ENCODE data around the gene SMAP2.
"Not testable (repeated sequence)": the region's sequence is repeated elsewhere in the genome, so short reads cannot be mapped to it uniquely, and the experiment has no call there.

SMAP2 gene

DNA sequence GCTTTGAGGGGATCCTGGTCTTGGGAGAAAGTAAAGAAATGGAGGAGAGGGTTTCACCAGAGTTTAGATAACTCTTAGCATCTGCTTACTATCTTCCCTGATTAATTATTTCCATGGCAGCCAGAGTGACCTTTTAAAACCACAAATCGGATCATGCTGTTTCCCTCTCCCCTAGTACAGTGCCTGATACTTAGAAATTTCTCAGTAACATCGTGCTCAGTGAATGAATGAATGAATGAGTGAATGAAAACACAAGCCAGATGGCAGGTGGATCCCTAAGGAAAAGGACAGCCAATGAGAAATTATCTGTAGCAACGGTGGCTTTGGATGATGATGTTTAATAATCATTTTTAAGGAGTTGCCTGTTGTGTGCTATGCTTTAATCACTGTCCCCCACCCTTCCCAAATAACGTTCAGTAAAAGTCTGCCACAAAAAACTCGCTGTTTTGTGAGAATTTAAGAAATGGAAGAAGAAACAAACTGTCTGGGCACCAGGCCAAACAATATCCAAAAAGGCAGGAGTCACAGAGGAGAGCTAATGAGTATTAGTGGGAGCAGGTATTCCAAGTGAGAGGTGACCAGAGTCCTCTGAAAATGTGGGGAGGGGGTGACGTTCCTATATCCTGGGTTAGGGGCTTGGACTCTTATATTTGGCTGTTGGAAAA is 737 bp upstream of the SMAP2 start:
- DNase-seq (ENCODE audit: low spot score) = no peak

DNA sequence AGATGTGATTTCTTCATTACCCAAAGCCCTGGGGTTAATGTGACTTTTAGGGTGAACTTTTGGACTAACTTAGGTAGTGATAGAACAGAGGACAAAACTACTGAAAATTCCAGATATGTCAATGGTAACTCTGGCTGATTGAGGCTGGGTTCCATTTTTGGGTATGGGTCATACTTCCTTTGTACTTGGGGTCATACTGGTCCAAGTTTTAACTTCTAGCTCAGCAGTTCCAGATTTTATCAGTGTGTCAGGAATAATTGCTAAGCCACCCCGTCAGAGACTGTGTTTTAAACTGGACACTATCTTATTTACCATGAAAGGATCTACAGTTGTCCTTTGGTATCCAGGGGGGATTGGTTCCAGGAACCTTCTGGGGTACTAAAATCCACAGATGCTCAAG is 4.0 kb downstream of the SMAP2 start:
- DNase-seq (ENCODE audit: low spot score) = no peak

DNA sequence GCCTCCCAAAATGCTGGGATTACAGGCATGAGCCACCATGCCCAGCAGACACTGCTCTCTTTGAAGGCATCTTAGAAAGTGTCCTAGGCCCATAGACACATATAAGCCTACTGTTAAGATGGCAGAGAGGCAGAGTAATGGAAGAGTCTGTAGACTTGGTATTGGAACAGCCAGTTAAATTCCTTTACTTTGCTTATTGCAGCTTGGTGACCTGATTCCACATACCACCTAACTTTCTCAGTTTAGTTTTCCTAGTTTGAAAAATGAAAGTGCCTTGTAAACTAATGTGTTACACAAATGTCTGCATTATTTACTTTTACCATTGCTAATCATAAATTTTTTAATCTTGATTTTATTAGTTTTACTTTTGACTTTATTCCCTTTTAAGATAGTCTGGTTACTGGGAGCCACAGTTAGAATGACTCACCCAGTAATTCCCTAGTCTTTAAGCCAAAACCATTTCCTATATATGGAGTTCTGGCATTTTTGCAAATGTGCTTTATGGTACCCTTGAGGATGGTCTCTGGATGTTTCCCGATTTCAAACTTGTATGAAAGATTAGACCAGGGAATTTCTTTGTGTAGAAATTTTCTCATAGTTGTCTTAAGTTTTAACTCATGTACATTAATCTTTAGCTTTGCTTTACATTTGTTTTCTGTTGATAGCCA is 6.4 kb downstream of the SMAP2 start:
- peak; percentile 36 for DNase-seq (ENCODE audit: low spot score)

DNA sequence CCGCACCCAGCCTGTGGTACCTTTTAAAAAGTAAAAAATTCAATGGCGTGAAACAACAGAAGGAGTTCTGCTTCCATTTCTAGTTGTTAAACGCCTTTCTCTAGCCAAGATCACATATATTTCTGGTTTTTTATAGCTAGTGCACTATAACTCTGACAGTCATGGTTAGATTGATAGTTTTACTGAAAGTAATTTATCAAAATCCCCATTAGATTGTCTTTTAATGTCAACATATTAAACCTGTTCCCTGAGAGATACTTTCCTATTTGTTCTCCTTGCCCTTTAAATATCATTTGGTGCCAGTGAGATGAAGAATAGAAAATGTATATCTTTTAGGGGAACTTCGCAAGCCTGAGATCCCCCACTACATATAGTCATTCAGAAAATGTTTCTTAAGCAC is 7.3 kb downstream of the SMAP2 start:
- no peak for DNase-seq (ENCODE audit: low spot score)

DNA sequence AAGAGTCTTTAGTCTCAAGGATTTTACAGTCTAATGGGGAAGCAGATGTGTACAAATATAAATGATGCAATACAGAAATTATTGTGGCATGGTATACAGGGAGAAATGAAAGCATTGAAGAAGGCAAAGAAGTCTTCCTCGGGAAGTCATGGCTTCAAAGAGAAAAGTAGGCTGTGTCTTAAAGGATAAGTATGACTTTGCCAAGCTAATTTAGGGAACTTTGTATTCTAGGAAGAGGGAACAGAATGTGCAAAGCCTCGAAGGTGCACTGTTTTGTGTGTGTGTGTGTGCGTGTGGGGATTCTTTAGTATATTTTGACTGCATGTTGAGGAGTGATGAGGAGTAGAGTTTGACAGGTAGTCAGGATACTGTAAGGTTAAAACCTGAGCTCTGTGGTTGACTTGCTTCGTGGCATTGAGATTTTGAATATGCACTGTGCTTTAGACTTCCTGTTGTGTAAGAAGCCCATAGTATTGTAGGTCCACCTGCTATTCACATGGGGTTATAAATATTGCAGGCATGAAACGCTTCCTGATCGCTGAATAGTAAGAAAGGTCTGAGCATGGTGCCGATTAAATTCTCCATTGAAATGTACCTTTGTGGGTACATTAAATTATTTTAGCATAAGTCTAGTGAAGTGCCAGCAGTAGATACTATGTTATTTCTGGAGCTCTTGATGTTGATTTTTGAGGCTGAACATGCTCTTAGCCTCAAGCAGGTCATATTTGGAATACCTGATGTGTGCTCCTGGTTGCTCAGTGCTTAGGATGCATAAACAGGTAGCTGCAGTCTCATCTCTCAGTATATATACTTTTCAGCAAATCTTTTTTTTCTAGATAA is 8.0 kb downstream of the SMAP2 start:
- DNase-seq (ENCODE audit: low spot score) = no peak

DNA sequence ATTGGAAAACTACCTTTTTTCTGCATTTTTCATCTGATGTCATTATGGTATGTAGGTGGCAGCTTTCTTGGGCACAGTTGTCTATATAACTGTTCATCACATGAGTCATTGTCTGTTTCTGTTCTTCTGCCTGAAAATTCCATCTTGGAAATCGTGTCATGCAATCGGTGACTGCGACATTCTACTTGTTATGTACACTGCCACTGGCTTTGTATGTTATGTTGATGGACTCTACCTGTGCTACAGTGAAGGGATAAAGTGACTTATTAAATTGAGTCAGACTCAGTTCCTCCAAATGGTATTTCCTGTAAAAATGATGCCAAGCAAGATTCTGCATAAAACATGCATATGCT is 8.6 kb downstream of the SMAP2 start:
- DNase-seq (ENCODE audit: low spot score) = no peak

DNA sequence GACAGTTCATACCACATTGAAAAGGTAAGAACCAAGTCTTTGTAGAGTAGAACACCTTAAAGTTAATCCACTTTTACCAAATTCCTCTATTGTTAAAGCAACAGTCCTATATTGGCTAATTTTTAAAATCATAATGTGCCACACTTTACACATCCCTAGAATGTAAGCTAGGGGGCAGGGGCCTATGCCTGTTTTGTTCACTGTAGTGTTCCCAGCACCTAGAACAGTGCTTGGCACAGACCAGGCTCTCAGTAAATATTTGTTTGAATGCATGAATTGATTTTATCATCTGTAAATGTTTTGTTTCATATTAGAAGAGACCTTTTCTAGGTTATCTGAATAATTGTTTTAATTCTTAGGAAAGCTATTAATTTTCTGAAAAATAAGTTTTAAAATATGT is 9.1 kb downstream of the SMAP2 start:
- DNase-seq (ENCODE audit: low spot score) = no peak

DNA sequence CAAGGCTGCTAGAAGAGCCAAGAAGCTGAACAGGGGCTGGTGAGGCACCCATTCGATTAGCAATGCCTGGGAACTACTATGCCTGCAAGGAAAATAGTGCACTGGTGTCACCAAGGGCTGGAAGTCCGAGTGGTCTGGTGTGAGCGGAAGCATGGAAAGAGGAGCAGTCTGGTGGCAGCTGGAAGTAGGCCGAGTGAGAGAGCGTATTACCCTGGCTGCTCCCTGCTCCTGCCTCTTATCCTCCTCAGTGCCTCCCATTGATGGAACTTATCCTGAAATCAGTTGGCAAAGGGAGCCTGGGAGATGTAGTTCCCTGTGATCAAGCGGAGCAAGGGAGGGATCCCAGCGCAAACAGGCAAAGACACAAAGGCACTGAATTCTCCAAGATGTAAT is 9.6 kb downstream of the SMAP2 start:
- DNase-seq (ENCODE audit: low spot score) = peak; percentile 15

DNA sequence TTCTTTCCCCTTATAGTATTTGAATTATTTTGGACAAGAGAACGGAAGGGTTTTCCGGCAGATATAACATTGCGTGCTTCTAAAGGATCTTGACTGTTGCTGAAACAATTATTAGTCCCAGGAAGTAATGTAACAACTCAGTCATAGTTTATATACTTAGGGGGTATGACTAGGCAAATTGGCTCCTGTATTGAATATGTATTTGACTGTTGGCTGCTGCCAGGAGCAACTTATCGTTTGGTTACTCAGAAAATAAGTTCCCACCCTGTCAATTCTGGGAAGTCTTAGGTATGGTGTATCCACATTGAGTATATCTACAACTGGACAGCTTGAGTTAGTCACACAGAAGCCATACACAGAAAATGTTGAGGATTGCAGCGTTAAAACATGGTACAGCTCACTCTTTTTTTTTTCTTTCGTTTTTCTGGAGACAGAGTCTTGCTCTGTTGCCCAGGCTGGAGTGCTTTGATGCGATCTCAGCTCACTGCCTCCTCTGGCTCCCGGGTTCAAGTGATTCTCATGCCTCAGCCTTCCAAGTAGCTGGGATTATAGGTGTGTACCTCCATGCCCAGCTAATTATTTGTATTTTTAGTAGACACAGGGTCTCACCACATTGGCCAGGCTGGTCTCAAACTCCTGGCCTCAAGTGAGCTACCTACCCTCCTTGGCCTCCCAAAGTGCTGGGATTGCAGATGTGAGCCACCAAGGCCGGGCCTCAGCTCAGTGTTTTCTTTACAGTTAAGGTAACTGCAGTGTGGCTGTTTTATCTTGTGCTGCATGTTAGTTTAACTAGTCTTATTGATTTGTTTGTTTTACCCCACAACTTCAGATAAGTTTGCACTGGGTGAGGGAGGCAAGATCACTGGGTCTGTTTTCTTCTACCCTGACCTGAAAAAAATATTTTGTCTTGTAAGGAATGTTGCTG is 10.2 kb downstream of the SMAP2 start:
- DNase-seq (ENCODE audit: low spot score) = peak; percentile 16

DNA sequence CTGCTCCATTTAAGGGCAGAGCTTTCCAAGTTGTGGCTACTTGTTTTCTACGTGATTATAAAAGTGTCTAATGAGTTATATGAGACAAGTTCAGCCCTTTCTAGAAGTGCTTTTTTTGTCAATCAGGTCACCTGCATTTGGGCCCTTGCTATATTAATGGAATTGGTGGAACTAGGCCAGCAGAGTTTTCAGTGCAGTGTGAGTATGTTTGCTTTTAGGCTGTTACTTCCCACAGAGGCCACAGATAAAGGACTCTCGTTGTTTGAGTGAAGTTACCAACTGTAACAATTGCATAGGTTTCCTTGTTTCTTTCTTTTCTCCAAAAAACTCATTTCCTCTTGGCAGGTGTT is 10.9 kb downstream of the SMAP2 start:
- no peak for DNase-seq (ENCODE audit: low spot score)

DNA sequence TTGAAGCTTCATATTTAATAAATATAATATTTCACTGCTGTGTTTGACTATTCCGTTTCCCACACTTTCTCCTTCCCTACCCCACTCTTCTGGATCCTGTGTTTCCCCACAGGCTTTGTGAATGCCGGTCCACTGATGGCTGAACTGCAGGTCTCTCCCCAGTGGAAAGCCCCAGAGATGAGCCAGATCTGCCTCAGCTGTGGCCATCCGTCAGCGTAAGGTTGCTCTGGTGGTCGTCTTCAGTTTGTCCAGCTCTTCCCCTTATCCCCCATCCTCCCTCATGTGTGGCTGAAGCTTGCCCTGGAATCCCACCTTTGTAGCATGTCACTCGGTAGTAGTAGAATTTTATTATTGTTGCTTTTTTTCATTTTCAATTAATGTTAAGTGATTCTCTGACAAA is 11.4 kb downstream of the SMAP2 start:
- DNase-seq (ENCODE audit: low spot score) = no peak

DNA sequence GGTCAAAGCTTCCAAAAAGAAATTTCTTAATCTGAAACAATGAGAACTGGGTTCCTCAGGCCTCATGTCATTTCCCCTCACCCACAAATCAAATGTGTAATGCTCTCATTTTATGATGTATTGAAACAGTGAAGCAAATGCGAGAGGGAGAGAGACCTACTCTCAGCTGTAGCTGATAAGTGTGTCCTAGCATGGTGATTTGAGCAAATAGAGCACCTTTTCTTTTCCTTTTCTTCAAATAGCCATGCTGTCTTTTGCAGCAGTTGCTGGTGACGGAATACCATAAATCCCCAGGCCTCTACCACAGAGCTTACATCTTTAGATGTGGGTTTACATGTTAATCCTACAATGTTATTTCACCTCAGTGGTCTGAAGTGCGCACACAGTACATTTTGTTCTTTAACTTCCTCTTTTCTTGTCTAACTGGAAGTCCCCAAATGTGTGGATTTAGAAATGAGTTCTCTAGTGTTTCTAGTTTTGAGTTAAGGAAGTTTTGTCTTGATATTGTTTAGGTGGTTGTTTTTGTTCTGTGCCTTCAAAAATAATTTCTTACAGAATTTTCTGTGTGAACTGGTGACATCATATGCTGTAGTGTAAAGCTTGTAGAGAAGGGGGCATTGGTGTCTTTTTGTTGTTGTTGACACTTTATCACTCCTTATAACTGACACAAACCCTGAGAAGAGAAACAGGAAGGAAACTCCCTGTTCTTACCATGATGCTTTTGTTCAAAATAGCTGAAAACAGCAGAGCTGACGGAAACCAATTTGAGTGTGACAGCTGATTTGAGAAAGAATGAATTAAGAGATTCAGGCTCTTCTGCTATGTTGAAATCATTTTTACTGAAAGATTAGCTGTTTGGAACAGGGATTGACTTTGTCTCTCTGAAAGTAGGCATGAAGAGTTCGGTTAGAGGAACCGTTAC is 12.2 kb downstream of the SMAP2 start:
- DNase-seq (ENCODE audit: low spot score) = no peak

DNA sequence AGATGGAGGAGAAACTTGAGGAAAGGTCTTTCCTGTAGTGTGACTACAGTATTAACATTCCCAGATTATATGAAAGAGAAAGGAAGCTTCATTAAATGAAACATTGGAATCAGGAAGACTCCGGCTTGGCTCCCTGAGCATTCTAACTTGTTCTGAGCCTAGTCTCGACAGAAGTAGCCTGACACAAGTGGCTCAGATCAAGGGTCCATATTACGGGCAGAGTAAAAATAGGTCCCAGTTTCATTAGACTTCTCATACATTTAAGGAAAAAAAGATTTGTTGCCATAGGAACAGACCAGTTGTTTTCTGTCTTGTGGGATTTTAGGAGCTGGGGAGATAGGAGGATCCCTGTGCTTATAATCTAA is 12.8 kb downstream of the SMAP2 start:
- peak; percentile 8 for DNase-seq (ENCODE audit: low spot score)

DNA sequence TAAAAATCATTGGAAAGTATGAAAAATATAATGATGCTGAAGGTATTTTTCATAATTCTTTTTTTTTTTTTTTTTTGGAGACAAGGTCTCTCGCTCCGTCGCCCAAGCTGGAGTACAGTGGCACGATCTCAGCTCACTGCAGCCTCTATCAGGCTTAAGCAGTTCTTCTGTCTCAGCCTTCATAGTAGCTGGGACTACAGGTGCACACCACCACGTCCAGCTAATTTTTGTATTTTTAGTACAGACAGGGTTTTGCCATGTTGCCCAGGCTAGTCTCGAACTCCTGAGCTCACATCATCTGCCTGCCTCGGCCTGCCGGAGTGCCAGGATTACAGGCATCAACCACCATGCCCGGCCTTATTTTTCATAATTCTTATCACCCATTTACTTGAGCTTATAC is 13.3 kb downstream of the SMAP2 start:
- no peak for DNase-seq (ENCODE audit: low spot score)

DNA sequence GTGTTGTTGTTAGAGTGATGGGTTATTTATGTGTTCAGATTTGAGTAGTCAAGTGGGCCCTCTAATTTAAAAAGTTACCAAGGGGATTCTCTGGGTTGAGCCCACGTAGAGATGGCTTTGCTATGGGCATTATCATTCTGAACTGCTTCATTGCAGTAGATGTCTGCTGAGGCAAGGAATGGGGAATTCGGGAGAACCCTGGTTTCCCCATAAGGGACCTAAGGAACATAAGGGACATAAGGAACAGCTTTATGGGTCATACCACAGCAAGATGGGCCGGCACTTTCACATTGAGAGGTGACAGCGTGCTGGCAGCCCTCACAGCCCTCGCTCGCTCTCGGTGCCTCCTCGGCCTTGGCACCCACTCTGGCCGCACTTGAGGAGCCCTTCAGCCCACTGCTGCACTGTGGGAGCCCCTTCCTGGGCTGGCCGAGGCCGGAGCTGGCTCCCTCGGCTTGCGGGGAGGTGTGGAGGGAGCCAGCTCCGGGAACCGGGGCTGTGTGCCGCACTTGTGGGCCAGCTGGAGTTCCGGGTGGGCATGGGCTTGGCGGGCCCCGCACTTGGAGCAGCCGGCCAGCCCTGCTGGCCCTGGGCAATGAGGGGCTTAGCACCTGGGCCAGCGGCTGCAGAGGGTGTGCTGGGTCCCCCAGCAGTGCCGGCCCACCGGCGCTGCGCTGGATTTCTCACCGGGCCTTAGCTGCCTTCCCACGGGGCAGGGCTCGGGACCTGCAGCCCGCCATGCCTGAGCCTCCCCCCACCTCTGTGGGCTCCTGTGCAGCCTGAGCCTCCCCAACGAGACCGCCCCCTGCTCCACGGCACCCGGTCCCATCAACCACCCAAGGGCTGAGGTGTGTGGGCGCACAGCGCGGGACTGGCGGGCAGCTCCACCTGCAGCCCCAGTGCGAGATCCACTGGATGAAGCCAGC is 14.1 kb downstream of the SMAP2 start:
- DNase-seq (ENCODE audit: low spot score) = not testable (repeated sequence)

DNA sequence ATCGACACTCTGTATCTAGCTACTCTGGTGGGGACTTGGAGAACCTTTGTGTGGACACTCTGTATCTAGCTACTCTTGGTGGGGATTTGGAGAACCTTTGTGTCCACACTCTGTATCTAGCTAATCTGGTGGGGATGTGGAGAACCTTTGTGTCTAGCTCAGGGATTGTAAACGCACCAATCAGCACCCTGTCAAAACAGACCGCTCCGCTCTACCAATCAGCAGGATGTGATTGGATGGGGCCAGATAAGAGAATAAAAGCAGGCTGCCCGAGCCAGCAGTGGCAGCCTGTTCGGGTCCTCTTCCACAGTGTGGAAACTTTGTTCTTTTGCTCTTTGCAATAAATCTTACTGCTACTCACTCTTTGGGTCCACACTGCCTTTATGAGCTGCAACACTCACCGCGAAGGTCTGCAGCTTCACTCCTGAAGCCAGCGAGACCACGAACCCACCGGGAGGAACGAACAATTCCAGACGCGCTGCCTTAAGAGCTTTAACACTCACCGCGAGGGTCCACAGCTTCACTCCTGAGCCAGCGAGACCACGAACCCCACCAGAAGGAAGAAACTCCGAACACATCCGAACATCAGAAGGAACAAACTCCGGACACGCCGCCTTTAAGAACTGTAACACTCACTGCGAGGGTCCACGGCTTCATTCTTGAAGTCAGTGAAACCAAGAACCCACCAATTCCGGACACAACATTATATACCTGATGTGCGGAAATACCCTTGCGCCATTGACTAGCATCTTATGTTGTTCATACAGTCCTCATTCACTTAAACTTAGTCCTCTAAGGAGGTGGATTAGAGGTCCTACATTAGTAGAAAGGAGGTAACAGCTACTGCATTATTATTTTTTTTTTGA is 15.2 kb downstream of the SMAP2 start:
- DNase-seq (ENCODE audit: low spot score) = not testable (repeated sequence)

DNA sequence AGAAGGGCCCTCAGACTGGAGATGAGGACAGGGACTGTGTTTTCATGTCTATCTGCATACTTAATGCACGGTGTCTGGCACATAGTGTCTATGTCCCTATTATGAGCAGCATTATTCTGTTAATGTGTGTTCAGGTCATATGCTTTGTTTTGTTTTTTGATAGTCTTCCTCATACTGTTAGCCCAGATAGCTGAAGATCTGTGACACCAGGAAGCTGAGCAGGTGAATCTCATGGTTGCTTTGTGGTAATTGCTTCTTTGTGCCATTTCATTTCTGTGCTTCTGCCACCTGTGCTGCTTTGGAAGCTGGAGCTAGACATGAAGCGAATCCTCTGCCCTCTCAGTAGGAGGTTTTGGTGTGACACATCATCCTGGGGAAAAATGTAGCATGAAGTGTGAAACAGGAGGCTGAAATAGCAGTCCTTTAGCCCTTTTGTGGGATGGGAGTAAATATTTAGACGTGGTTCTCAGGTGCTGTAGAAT is 15.8 kb downstream of the SMAP2 start:
- DNase-seq (ENCODE audit: low spot score) = no peak

DNA sequence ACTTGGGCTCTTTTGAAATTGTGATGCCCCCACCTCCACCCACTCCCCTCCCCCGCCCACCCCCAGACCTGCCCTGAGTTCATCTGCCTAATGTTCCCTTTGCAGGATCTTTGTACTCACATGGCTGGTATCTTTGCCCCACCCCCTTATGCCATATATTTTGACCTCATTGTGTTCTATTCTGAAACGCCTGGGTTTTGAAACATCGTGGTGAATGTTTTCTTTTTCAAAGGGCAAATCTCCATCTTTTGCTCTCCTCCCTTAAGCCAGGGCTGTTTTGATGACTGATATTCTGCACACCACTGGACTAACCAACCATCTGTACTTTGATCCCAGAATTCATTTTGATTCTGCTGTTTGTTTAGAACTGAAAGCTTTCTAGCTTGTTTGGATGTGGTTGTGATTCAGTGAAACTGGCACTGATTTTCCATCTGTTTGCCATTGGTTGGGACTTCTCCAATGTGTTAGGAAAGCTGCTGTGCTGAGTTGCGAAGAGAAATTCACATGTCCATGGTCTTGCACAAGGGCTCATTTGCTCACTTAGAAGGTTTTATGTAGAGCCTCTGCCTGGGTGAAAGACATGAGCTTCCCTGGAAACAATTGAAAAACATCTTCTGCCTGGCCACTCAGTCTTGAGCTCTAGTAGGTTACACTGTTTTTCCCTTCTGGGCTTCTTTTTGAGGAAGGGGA is 16.5 kb downstream of the SMAP2 start:
- DNase-seq (ENCODE audit: low spot score) = no peak
